Stimulated activated CD8-positive, alpha-beta memory T cell treated with anti-CD3 and anti-CD28 coated beads, Interleukin-7, amount 100 ng/mL, for 24 hours (primary cell): Measurements from ENCODE around the gene RAMP2.
"Not testable (repeated sequence)": the region's sequence is repeated elsewhere in the genome, so short reads cannot be mapped to it uniquely, and the experiment has no call there.

ENCODE experiments used
- DNase-seq: peaks from one replicate; pipeline ENCODE4 v3.0.0-alpha.2; 2020; ENCODE audit warnings: low read depth

Gene RAMP2

DNA sequence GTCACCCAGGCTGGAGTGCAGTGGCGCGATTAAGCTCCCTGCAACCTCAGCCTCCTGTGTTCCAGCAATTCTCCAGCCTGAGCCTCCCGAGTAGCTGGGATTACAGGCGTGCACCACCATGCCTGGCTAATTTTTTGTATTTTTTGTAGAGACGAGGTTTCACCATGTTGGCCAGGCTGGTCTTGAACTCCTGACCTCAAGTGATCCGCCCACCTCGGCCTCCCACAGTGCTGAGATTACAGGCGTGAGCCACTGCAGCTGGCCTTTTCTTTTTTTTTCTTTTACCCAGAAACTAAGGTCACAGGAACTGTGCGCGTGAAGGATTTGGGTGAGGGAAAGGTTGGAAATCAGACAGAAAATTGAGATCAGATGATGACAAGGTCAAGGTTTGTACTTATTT lies 8.9 kb downstream of the RAMP2 start:
- DNase-seq: not testable (repeated sequence)

DNA sequence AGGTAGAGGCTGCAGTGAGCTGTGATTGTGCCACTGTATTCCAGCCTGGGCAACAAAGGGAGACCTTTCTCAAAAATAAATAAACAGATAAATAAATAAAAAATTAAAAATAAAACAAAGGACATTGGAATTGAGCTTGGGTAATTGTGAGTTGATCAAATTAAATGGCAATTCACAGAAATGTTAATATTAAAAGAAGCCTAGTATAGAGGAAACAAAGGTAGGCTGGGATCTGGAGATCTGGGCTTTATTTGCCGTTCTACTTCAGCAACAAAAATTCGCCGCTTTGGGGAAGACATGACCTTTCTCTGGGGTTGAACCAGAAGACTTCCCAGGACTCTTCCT lies 11.9 kb downstream of the RAMP2 start:
- no peak for DNase-seq

DNA sequence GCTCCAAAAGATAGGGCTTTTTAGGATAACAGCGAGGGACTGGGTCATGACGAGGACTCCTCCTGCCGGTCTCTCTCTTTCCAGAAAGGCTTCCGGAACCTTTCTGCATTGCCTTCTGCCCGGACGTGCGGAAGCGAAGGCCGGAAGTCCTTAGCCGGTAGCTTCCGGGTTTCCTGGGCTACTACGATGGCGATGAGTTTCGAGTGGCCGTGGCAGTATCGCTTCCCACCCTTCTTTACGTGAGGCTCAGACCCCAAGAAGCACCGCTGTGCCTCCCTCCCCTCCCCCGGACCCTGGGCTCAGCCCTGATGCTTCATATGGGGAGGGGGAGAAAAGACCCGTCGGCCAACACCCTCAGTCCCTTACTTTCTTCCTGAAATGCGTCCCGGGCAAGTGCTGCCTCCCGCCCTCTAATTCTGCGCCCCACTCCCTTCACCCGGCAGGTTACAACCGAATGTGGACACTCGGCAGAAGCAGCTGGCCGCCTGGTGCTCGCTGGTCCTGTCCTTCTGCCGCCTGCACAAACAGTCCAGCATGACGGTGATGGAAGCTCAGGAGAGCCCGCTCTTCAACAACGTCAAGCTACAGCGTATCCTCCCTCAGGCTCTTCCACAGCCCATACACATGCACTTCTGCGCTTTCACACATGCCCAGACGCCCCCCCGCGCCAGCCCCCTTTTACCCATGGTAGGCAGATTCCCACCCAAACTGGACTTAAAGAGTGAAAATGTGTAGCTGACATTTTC lies 12.4 kb downstream of the RAMP2 start, which contains the start of gene VPS25:
Gene VPS25 (plus strand): TSS at position 160 of the 746 bp plus-strand sequence. CDS start 27 bp downstream, at position 187.
- DNase-seq: peak; percentile 58

DNA sequence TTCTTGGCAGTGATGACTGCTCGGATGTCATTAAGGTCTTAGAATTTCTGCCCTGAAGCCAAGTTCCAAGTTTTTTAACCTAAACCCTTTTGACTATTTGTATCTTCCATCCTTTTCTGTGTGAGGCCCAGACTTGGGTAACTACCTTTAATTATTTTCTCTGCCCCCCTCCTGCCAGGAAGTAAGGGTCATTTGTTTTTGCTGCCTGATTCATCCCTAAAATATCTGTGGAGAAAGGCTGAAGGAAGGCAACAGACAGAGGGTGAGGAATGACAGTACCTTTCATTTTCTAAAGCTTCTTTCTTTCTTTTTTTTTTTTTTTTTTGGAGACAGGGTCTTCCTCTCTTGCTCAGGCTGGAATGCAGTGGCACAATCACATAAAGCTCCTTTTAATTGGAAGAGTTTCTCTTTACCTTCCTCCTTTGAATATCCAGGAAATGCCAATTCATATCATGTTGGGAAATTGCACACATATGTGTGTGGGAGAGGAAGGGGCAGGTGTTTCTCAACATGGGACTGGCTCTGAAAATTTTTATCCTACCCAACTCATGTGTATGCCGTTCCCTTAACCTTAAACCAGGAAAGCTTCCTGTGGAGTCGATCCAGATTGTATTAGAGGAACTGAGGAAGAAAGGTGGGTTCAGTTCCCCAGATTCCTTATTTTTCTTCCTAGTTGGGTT lies 13.2 kb downstream of the RAMP2 start:
- DNase-seq: no peak

DNA sequence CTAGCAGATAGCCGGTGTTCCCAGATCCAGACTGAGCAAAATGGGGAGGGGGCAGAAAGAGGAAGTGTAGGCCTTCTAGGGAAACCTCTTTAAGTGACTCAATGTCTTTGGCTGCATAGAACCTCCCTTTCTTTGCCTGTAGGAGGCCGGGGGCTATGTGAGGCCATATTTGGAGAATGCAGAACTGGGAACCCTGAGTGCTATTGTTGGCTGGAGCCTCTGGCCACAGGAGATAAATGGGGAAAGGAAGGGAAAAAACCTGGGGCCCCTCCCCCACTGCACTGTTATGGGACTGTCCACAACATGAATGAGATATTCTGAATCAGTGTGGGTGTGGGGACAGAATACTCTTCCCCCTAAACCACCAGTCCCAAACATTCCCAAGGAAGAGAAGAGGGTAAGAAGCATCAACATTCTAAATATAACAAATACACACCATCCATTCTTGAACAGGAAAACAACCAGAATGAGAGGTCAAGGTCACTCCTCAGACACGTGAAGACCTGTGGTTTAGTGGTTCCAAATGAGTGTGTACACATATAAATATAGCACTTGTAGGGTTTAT lies 14.6 kb downstream of the RAMP2 start:
- no peak for DNase-seq

DNA sequence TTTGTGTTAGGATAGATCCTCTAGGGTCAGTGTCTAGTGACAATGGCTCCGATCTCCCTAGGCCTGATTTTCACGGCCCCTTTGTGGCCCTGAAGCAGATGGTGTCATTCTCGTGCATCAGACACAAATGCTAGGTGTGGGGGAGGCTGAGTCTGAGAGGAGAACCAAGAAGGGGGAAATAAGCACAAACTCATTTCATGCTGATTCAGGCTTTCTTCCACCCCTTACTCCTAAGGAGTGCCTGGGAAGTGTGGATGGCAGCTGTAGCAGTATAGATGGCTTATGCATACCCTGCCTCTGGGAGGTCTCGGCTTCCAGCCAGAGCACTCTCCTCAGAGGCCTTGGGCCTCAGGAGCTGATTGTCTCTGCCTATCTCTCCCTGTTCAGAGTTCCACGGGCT lies 17.5 kb downstream of the RAMP2 start:
- DNase-seq: no peak

DNA sequence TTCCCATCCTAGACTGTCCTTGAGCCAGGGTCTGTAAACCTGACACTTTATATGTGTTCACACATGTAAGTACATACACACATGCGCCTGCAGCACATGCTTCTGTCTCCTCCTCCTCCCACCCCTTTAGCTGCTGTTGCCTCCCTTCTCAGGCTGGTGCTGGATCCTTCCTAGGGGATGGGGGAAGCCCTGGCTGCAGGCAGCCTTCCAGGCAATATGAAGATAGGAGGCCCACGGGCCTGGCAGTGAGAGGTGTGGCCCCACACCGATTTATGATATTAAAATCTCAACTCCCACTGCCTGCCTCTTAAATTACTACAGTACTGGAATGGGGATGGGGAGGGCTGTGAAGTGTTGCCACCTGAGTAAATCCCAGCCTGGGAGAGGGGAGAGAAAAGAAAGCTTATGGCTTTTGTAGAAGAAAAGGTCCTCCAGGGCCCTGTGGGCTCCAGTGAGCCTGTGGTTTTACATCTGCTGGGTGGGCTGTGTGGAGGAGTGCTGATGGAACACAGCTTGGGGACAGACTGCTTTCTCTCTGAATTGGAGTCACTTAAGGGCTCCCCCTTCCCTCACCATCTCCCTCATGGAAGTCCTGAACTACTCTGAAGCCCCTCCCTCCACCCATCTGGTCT lies 18.4 kb downstream of the RAMP2 start:
- DNase-seq: no peak

DNA sequence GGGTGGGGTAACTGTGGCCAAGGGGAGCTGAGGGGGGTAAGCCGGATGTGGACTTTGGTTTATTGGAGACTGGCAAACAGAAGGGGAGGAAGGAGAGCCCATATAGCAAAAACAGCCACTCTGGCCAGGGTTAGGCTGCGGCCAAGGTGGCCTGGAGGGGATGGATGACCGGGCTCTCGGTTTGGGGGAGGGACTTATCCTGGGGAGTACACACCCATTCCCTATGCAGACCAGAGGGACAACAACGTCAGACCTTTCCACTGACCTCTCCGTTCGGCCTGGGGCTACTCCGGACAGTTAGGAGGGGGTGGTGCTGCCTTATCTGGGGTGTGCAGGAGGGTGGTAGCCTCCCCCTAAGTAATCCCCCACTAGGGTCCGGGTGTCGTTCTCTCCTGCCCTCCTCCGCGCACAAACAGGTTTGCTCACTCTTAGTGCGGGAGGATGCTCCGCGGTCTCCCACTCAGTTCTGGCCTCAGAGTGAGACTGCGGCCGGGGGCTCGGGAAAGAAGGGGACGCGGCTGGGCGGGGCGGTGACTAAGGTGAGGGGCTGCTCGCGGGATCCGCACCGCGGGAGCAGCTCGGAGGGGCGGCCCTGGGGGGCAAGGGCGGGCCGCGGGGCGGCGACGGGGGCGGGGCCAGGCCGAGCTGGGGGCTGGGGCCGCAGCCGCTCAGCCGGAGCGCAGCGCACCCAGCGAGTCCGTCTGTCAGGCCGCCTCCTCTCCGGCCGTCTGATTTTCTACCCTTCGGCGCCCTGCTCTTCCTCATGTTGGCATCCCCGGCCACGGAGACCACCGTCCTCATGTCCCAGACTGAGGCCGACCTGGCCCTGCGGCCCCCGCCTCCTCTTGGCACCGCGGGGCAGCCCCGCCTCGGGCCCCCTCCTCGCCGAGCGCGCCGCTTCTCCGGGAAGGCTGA lies 19.2 kb downstream of the RAMP2 start, which contains the start of gene WNK4:
Gene WNK4 (plus strand): TSS at position 675 of the 915 bp plus-strand sequence. CDS start 89 bp downstream, at position 764.
- no peak for DNase-seq

DNA sequence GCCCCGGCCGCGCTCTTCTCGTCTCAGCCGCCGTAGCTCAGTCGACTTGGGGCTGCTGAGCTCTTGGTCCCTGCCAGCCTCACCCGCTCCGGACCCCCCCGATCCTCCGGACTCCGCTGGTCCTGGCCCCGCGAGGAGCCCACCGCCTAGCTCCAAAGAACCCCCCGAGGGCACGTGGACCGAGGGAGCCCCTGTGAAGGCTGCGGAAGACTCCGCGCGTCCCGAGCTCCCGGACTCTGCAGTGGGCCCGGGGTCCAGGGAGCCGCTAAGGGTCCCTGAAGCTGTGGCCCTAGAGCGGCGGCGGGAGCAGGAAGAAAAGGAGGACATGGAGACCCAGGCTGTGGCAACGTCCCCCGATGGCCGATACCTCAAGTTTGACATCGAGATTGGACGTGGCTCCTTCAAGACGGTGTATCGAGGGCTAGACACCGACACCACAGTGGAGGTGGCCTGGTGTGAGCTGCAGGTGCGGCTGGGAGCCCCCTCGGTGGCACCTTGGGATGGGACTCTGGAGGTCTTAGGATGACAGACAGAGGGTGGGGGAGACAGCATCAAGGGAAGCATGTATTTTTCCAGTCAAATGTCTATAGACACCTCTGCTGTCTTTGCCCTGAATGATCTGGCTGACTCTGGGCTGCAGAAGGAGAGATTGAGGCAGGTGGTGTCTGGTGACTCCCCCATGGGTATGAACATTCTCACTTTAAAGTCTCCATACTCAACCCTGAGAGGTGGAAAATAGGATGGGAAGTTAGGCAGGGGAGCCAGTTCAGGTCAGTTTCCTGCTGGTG lies 20.0 kb downstream of the RAMP2 start:
- DNase-seq: no peak

DNA sequence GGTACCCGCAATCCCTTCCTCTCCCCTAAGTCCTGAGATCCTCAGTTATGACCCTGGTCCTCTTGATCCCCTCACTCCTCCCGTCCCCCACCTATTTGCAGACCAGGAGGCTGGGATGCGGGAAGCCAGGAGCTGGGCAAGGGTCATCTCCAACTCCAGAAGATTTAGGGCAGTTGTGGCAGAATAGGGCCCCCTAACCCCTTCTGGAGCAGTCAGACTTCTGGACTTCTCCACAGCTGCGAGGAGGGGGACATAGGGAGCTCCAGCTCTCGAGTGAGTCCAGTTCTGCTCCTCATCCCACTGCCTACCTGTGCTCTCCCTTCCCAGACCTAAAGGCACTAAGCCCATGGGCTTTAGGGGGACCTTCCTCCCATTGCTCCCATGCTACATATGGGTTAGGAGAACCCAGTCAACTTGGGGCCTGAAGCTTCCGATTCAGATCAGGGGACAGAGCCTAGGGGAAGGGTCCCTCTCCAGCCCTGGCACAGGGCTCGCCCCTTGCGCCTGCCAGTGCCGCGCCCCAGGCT lies 20.7 kb downstream of the RAMP2 start:
- no peak for DNase-seq

DNA sequence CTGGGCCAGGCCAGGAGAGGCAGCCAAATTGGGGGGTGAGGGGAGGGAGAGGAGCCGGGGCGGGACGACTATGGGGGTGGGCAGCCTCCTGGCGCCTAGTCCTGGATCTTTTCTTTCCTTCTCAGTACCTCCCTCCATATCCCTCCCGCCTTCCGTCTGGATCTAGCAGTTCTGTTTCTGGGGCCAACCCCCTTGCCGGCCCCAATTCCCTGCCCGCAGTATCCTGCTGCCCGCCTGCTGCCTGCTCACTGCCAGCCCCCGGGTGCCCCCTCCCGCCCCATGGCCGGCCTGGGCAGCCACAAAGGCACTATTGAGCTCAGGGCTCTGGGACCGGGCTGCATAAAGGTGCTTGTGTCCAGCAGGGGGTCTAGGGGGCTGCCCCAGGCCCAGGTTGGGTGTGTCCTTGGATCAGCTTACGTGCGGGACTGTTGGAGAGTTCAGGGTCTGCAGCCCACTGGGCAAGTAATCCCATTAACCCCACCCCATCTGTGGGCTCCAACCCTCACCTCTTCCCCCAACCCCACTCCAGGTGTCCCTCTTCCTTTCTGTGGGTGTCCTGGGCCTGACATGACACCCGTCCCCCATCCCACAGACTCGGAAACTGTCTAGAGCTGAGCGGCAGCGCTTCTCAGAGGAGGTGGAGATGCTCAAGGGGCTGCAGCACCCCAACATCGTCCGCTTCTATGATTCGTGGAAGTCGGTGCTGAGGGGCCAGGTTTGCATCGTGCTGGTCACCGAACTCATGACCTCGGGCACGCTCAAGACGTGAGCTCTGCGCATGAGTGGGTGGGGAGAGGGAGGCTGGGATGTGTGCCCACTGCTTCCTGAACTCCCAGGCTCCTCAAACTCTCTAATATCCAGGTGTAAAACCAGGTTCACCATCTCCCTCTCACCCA lies 21.4 kb downstream of the RAMP2 start:
- no peak for DNase-seq

DNA sequence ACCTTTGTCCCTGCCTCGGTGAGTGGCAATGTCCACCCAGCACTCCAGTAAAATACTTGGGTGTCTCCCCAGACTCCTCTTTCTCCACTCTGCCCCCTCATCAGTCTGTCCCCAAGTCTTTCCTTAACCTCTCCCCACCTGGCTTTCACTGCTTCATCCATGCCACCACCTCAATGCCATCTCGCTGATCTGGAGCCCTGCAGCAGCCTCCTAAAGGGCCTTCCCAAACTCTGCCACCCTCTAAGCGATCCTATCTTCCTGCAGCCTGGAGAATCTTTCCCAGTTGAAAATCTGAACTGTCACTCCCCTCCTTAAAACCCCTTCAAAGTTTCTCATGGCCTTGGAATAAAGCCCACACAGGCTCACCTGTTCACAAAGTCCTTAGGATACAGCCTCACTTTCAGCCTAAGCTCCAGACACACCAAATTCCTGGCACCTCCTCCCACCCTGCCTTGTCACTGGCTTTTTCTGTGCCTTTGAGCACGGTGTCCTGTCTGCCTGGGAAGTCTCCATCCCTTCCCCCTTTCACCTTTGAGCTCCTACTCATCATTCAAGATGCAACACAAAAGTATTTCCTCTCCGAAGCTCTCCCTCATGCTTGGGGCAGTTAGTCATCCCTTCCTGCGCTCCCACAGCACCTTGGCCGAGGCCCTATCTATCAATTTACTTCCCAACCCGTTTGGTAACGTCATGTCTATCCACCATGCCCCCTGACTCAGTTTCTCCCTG lies 22.2 kb downstream of the RAMP2 start:
- no peak for DNase-seq

DNA sequence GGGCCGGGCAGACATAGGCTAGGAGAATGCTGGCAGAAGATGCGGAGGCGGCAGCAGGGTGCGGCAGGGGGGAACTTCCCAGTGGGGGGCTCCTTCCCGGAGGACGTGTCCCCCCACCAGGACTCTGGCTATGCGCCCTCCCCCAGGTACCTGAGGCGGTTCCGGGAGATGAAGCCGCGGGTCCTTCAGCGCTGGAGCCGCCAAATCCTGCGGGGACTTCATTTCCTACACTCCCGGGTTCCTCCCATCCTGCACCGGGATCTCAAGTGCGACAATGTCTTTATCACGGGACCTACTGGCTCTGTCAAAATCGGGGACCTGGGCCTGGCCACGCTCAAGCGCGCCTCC lies 22.7 kb downstream of the RAMP2 start:
- no peak for DNase-seq

DNA sequence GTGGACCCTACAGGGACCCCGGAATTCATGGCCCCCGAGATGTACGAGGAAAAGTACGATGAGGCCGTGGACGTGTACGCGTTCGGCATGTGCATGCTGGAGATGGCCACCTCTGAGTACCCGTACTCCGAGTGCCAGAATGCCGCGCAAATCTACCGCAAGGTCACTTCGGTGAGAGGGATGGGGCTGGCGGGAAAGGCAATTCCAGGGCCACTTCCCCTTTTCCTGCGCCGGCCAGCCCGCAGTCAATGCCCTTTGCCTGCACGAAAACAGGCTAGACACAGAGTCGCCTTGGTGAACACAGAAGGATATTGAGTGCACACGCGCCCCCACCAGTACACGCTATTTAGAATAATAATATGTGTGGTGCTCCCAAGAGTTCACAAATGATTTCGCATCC lies 23.4 kb downstream of the RAMP2 start:
- no peak for DNase-seq

DNA sequence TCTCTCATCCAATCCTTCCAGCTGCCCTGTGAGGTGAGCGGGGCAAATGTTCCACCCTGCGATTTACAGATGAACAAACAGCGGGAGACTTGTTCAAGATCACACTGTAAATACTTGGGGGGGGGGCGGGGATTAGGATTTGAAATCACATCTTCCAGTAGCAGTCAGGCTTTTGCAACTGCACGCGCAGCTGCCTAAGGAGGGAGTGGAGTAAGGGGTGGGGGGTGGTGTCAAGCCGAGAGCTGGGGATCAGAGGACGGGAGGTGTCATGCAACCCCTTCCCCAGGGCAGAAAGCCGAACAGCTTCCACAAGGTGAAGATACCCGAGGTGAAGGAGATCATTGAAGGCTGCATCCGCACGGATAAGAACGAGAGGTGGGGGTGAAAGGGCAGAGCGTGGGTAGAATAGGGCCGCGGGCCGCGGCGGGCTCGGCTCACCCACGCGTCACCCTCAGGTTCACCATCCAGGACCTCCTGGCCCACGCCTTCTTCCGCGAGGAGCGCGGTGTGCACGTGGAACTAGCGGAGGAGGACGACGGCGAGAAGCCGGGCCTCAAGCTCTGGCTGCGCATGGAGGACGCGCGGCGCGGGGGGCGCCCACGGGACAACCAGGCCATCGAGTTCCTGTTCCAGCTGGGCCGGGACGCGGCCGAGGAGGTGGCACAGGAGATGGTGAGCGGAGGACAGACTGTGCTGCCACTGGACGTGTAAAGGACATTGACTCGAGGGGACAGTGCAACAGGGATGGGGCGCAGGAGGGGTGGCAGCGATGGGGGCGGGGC lies 24.0 kb downstream of the RAMP2 start:
- no peak for DNase-seq

DNA sequence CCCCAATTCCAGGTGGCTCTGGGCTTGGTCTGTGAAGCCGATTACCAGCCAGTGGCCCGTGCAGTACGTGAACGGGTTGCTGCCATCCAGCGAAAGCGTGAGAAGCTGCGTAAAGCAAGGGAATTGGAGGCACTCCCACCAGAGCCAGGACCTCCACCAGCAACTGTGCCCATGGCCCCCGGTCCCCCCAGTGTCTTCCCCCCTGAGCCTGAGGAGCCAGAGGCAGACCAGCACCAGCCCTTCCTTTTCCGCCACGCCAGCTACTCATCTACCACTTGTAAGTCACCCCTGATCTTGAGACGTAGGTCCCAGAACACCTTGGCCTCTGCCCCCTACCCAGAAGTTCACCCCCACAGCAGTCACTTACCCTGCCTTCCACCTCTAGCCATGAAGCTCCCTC lies 26.2 kb downstream of the RAMP2 start:
- no peak for DNase-seq

DNA sequence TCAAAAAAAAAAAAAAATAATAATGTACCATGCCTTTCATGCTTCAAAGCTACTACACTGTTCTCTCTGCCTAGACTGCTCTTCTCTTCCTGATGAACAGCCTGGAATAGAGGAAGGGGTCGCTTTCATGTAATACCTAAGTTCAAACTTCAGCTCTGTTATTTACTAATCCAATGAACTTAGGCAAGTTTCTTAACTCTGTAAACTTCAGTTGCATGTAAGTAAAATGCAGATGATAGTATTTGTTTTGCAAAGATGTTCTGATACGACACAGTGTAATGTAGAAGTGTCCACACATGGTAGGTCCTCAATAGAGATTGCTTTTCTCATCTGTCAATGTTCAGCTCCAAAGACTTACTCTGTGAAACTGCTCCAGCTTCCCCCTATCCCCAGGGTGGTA lies 30.9 kb downstream of the RAMP2 start:
- DNase-seq: no peak

DNA sequence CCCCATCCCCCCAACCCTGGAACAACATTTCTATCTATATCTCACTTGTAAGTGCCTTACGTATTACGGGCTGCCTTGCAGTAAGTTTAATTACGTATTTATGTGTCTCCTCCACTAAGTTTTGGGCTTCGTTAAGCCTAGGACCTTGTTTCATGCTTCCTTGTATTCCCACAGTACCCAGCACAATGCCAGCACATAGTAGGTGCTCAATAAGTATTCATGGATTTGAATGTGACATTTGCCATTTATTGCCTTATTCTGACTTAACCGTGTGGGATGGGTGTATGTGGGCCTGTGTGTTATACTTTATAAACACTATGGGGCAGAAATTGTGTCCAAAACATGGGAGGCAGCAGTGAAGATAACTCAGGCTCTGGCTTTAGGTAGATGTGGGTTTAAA lies 31.5 kb downstream of the RAMP2 start:
- no peak for DNase-seq
